K562 (cell line): ENCODE measurements around the gene ZBTB48. TPM values are rescaled to one million over a fixed set of nuclear protein-coding genes. Genes with fewer than 3 reads are reported as not detected.

Experiments
- BCL6 ChIP-seq: fragments of 250-450 bp; sonication (Bioruptor Pico); IDR thresholded peaks from 2 replicates; pipeline ENCODE4 v1.4.0; 2020
- CBX2 ChIP-seq: fragments of 200-600 bp; sonication (generic); IDR thresholded peaks from one replicate; pipeline ENCODE4 v1.6.1; 2012; ENCODE audit warnings: mild to moderate bottlenecking, low read length, inconsistent platforms; ENCODE audit not compliant: insufficient read depth, poor library complexity, severe bottlenecking
- CREBBP ChIP-seq: IDR thresholded peaks from one replicate; pipeline ENCODE4 v1.6.1; 2012; ENCODE audit warnings: low read depth, mild to moderate bottlenecking, control low read depth, inconsistent platforms, low read length
- CXXC5 ChIP-seq: fragments of 250-450 bp; sonication (Bioruptor Pico); IDR thresholded peaks from 2 replicates; pipeline ENCODE4 v1.8.0; 2022; ENCODE audit warnings: inconsistent platforms, mild to moderate bottlenecking, moderate library complexity
- ELF4 ChIP-seq: fragments of 450-650 bp; formaldehyde crosslinking; IDR thresholded peaks from 2 replicates; pipeline ENCODE4 v1.4.0; 2022; ENCODE audit warnings: missing genetic modification characterization
- EWSR1 ChIP-seq: fragments of 450-650 bp; IDR thresholded peaks from 2 replicates; pipeline ENCODE4 v1.6.1; 2018; ENCODE audit warnings: borderline replicate concordance, mild to moderate bottlenecking, low read depth, moderate library complexity; ENCODE audit not compliant: partially characterized antibody
- GMEB1 ChIP-seq: fragments of 250-450 bp; sonication (Bioruptor Pico); IDR thresholded peaks from 2 replicates; pipeline ENCODE4 v1.4.0; 2020; ENCODE audit warnings: mild to moderate bottlenecking
- JUN ChIP-seq, 2 experiments: sonication (generic) in 1 of 2; formaldehyde crosslinking in 1 of 2; IDR thresholded peaks; 2 replicates each; pipeline versions ENCODE4 v1.6.1 to v1.8.0; 2012 to 2022; ENCODE audit warnings: borderline replicate concordance in 2 of 2, mild to moderate bottlenecking in 2 of 2, improper control_type of control experiment in 1 of 2, low read depth in 1 of 2, low read length in 1 of 2, missing genetic modification reagents in 1 of 2
- KDM4B ChIP-seq, 2 experiments: fragments of 450-650 bp in 1 of 2; sonication (generic) in 1 of 2; IDR thresholded peaks; 2 replicates each; pipeline ENCODE4 v1.6.1; 2016 to 2017; ENCODE audit warnings: borderline replicate concordance in 2 of 2, antibody characterized with exemption in 1 of 2, low read depth in 1 of 2, mild to moderate bottlenecking in 1 of 2
- MAFK ChIP-seq: IDR thresholded peaks from 2 replicates; pipeline ENCODE4 v1.6.1; 2011; ENCODE audit warnings: low read length, improper control_type of control experiment
- MYNN ChIP-seq, 2 experiments: sonication (generic); formaldehyde crosslinking in 1 of 2; IDR thresholded peaks; 2 replicates each; pipeline versions ENCODE4 v1.5.0 to v1.6.1; 2016 to 2020; ENCODE audit warnings: antibody characterized with exemption in 1 of 2, missing genetic modification reagents in 1 of 2
- NR0B1 ChIP-seq: fragments of 450-650 bp; IDR thresholded peaks from one replicate; pipeline ENCODE4 v1.6.1; 2018; ENCODE audit warnings: mild to moderate bottlenecking, moderate library complexity; ENCODE audit not compliant: partially characterized antibody
- PKNOX1 ChIP-seq: fragments of 450-650 bp; IDR thresholded peaks from 2 replicates; pipeline ENCODE4 v1.6.1; 2016
- ZEB2 ChIP-seq: fragments of 450-650 bp; IDR thresholded peaks from 2 replicates; pipeline ENCODE4 v1.6.1; 2016
- ZNF3 ChIP-seq: fragments of 250-450 bp; sonication (Bioruptor Pico); IDR thresholded peaks from 2 replicates; pipeline ENCODE4 v1.5.0; 2021; ENCODE audit warnings: mild to moderate bottlenecking, moderate library complexity
- ZNF584 ChIP-seq: fragments of 200-800 bp; sonication (Bioruptor generic); IDR thresholded peaks from 2 replicates; pipeline ENCODE4 v1.6.1; 2016; ENCODE audit warnings: low read depth, mild to moderate bottlenecking, missing genetic modification characterization, missing compliant biosample characterization
- ZNF696 ChIP-seq: fragments of 250-450 bp; sonication (Bioruptor Pico); conservative IDR thresholded peaks from 2 replicates; pipeline ENCODE4 v1.4.0; 2020; ENCODE audit warnings: mild to moderate bottlenecking, moderate library complexity
- ZNF76 ChIP-seq: fragments of 250-450 bp; sonication (Bioruptor Pico); IDR thresholded peaks from 2 replicates; pipeline ENCODE4 v1.4.0; 2020; ENCODE audit warnings: mild to moderate bottlenecking, moderate library complexity, borderline replicate concordance
- polyA plus RNA-seq, 8 experiments: library from polyadenylated mRNA; depleted of rRNA in 4 of 8; stranded (reverse) in 5 of 8; unstranded in 3 of 8; fragments of >200 nt; fragmentation: Nextera tagmentation in 2 of 8; fragmentation: Illumina TruSeq in 1 of 8; extraction: Ambion mirVana in 2 of 8; extraction: Trizol in 1 of 8; gene quantifications; 2 replicates each; pipeline versions ENCODE4 v1.2.1 to v1.2.3, GENCODE V29; 2011 to 2014; ENCODE audit warnings: inconsistent platforms in 1 of 8, missing spikeins in 1 of 8
- total RNA-seq, 7 experiments: library from RNA; depleted of rRNA in 6 of 7; stranded (reverse); fragments of >200 nt in 6 of 7; fragmentation: Illumina TruSeq in 2 of 7; extraction: Trizol in 2 of 7; gene quantifications; 2 replicates each; pipeline versions ENCODE4 v1.2.1 to v1.2.3, GENCODE V29; 2011 to 2021; ENCODE audit warnings: low replicate concordance in 1 of 7
- TF ChIP-seq, protein P1 (sequence below): fragments of 450-650 bp; IDR thresholded peaks from 2 replicates; pipeline ENCODE4 v1.6.1; 2016; ENCODE audit warnings: antibody characterized with exemption
- TF ChIP-seq, protein P2 (sequence below): fragments of 250-450 bp; sonication (Bioruptor Pico); IDR thresholded peaks from 2 replicates; pipeline ENCODE4 v1.8.0; 2022; ENCODE audit warnings: inconsistent platforms, mild to moderate bottlenecking, moderate library complexity, borderline replicate concordance

The ZBTB48 gene
- total and polyA plus RNA-seq, 9 of the 15 experiments (the other 6 are each of a cell fraction or from before 2014, with no cell fraction given): 1.9 to 66.9 (median 29.5) TPM

GRCh38 chr1:6613361-6614018 is 33.7 kb downstream of the ZBTB48 start, which contains the start of gene PHF13 (continued):
- TF ChIP-seq, protein P1, sequence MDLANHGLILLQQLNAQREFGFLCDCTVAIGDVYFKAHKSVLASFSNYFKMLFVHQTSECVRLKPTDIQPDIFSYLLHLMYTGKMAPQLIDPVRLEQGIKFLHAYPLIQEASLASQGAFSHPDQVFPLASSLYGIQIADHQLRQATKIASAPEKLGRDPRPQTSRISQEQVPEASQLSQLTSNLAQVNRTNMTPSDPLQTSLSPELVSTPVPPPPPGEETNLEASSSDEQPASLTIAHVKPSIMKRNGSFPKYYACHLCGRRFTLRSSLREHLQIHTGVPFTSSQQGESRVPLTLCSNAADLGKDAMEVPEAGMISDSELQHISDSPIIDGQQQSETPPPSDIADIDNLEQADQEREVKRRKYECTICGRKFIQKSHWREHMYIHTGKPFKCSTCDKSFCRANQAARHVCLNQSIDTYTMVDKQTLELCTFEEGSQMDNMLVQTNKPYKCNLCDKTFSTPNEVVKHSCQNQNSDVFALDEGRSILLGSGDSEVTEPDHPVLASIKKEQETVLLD: no peak; the same call in 1 of the 2 replicates
- TF ChIP-seq MAFK: peak; percentile 12; the same call in 1 of the 2 replicates
- TF ChIP-seq BCL6 (CRISPR knock-in tag): no peak
- TF ChIP-seq JUN (IDR thresholded peaks at IDR 0.05; ENCODE audit: borderline replicate concordance, low read depth, low read length): 0 out of 2 replicates have a peak, but pooled peaks have one; percentile 22
- no peak for TF ChIP-seq JUN (CRISPR knock-in tag; IDR thresholded peaks at IDR 0.05; ENCODE audit: borderline replicate concordance)
- TF ChIP-seq ZEB2: no peak
- TF ChIP-seq ZNF696 (CRISPR knock-in tag): no peak
- no peak for TF ChIP-seq CREBBP
- TF ChIP-seq KDM4B (IDR thresholded peaks at IDR 0.05; ENCODE audit: borderline replicate concordance in 2 of 2, low read depth in 1 of 2): peak in 1 of 2 experiments; percentile 88; a peak in 1 of 4 replicates
- TF ChIP-seq, protein P2, sequence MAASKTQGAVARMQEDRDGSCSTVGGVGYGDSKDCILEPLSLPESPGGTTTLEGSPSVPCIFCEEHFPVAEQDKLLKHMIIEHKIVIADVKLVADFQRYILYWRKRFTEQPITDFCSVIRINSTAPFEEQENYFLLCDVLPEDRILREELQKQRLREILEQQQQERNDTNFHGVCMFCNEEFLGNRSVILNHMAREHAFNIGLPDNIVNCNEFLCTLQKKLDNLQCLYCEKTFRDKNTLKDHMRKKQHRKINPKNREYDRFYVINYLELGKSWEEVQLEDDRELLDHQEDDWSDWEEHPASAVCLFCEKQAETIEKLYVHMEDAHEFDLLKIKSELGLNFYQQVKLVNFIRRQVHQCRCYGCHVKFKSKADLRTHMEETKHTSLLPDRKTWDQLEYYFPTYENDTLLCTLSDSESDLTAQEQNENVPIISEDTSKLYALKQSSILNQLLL (CRISPR knock-in tag): no peak
- 0 out of 2 replicates have a peak, but pooled peaks have one; percentile 72 for TF ChIP-seq ZNF584 (CRISPR knock-in tag)
- TF ChIP-seq ZNF3 (CRISPR knock-in tag): no peak
- TF ChIP-seq GMEB1 (CRISPR knock-in tag): peak; percentile 87
- TF ChIP-seq ELF4 (CRISPR knock-in tag): no peak
- no peak for TF ChIP-seq ZNF76
- TF ChIP-seq NR0B1: no peak
- peak; percentile 14; the same call in 1 of the 2 replicates for TF ChIP-seq PKNOX1
- TF ChIP-seq CBX2: no peak
- no peak for TF ChIP-seq EWSR1
- TF ChIP-seq MYNN (IDR thresholded peaks at IDR 0.05): 0 out of 2 replicates have a peak, but pooled peaks have one; percentile 20
- no peak for TF ChIP-seq MYNN (CRISPR knock-in tag; IDR thresholded peaks at IDR 0.05)
- peak; percentile 96 for TF ChIP-seq CXXC5 (CRISPR knock-in tag)
